HG03060 (cell line): ENCODE data around the gene SELPLG.
"Not testable (repeated sequence)": the region's sequence is repeated elsewhere in the genome, so short reads cannot be mapped to it uniquely, and the experiment has no call there.

ENCODE experiments used
- ATAC-seq: cut with Tn5 transposase; IDR thresholded peaks from one replicate; pipeline ENCODE4 v1.9.1; 2021; ENCODE audit warnings: low read depth, moderate number of reproducible peaks; ENCODE audit not compliant: unreplicated experiment

The SELPLG gene

DNA sequence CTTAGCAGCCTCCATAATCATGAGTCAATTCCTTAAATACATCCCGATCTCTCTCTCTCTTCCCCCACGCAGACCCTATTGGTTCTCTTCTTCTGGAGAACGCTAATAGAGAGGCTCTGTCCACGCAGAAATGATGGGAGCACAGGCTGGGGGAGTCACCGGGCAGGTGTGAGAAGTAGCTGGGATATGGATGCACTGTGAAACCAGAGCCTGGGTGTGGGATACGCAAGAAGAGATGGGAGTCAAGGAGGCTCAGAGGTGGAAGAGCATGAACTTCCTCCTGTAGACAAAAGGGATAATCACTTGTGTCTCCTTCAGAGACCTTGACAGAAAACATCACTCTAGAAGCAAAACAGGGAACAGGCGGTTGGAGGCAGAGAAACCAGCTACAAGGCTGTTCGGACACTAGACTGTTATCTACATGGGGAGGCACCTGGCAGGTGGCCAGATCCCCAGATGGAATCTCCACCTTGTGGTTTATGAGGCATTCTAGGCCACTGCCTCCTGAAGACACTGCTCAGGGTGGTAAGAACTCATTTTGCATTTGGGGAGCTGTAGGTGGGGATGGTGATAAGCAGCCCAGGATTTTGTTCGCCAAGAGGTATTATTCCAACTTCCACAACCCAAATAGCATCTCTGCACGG, 7.2 kb upstream of the SELPLG start:
- ATAC-seq = no peak

DNA sequence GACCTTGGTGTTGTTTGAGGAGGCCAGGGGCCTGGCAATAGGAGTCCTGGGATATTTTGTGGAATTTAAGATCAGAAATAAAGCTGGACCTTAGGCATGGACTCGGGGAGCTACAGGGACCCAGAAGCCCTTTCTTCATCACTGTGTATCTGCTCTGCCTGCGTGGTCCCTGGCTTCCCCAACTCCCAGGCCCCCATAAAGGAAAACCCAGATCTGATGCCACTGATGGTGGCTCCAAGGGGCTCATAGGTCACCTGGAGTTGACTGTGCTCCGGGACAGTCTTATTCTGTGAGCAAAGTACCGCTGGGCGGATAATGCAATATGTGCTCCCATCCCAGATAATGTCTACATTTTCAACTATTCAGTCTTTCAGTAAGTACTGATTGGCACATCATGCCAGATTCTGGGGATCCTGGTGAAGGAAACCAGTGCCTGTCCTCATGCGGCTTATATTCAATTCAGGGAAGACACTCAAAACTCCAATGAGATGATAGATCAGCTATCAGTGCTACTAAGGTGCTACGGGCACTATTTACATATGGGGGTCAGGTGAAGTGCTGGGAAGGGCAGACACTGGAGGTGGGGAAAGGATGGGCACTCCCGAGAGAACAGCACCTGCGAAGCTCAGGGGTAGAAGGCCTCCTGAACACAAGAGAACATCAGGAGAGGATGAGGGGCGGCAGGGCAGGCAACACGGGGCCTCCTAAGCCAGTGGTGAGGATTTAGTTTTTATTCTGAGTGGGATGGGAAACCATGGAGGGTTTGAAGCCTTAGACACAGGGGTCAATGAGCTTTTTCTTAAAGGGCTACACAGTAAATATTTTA, 5.5 kb upstream of the SELPLG start:
- no peak for ATAC-seq

DNA sequence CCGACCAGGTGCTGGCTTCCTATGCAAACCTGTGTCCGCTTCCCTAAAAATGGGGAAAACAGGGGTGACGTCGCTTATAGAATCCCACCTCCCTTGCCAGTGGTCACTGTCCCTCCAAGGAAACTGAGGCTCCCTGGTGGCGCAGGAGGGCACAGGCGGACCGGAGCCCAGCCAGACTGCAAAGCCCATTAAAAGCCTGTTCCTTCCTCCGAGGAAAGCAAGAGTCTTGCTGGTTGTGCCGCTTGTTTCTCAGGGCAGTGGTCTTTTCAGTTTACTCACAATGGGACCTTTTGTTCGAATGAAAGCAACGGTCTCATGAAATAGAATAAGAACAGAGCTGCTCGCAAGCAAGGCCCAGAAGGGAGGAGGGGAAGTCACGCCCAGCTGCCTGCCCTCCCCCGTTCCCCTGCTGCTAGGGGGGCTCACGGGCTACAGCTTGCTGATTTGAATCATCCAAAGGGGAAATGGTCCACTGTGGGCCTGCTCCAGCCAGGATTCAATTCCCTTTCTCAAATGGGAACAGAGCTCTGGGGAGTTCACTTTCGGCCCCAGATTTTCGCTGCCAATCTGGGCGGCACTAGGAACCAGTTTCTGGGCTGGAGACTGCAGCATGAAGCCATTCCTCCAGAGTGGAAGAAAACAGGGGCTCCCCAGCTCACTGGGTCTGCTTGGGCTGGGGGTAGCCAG, 4.6 kb upstream of the SELPLG start:
- no peak for ATAC-seq

DNA sequence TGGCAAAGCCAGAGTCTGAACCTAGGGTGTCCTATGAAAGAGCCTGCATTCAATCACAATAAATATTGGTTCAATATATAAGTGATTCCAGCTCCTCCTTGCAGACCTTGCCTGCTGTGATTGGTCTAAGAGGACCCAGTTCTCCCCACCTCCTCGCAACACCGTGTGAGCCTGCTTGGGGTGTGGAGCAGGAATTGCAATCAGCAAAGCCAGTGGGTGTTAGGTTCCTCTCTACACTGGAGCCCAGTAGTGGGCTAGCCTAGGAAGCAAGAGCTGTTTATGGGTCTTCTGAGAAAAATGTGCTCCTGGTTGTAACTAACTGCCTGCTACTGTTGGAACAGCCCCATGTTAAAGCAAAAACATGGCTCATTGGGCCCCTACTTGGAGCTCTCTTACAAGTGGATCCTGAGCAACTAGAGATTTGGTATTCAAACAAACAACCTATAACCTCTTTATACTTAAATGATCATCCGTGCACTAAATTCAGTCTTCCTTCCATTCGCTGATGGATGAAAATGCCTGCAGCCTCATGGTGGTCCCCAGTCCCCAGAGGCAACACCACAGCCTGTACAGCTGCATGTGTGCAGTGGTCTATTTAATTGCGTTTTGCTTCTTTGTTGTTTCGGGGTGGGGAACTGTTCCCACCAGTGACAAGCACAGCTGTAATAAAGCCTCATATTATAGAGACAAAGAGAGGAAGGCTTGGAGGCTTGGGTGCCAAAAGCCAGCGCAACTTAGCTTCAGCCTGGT, 3.7 kb upstream of the SELPLG start:
- ATAC-seq = no peak

DNA sequence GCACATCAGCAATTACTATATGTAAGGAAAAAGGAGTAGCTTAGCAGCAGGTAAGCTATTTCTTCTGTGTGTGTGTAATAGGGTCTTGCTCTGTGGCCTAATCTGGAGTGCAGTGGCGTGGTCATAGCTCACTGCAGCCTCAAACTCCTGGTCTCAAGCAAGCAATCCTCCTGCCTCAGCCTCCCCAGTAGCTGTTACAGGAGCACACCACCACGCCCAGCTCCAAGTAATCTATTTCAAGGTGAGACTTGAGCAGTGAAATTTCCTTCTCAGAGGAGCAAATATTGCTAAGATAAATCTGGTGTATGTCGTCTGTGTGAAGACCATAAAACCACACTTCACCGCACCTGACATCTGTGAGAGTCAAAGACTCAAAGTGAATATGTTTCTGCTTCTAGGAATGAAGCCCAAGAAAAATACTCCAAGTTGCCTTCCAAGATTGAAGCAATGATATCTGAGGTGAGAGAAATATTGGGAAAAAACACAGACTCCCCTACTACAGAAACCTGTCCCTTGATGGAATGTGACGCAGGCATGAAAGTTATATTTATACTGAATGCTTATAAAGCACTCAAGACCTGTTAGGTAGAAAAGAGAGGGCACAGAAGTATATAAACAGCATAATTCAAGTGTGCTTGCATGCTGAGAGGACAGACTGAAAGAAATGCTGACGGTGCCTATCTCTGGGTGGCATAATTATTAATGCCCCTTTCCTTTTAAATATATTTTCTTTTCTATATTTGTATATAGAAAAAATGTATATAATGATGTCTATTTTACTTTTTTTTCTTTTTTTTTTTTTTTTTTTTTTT, 2.5 kb upstream of the SELPLG start:
- no peak for ATAC-seq

DNA sequence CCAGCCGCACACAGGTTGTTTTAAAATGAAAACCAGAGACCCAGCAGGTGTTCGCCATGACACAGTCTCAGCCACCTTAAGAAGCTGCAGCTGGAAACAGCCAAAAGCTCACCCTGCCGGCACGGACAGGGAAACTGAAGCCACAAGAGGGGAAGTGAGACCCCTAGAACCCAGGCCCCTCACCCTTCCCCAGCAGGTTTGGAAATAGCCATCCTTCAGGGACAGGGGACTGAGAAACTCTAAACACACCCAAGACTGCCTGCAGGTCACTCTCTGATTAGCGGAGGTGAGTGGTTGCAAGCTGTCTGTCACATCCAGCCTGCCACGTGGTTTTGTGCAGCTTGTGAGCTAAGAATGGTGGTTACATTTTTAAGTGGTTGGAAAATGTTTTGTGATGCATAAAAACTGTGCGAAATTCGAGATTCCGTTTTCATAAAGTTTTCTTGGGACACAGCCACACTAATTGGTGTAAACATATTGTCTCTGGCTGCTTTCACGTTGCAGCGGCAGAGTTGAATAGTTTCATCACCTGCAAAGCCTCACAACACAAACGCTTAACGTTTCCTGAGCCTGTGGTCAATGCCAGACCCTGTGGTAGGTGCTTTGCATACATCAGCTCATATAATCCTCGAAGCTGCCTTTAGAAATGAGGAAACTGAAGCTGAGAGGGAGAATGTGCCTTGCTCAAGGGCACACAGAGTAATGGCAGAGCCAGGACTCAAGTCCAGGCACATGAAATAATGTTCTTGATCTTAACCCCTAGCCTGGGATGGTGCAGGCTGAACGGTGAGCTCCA, 1.7 kb upstream of the SELPLG start:
- ATAC-seq = peak; percentile 36

DNA sequence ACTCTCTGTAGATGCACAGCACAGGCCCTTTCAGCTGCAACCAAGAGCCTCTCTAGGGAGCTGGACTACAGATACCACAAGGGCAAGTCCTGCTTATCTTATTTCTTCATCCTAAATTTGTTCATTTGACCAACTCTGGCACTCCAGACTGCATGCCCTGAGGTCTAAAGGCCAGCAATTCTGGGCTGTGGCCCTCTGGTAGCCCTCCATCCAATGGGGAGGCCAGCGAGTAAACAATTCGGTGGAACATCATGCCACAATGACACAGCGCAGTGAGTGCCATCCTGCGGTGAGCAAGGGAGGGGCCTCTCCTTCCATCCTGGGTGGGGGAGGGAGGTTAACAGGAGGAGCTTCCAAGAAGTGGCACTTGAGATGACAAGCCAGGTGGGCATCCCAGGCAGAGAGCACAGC, 652 bp upstream of the SELPLG start:
- no peak for ATAC-seq

DNA sequence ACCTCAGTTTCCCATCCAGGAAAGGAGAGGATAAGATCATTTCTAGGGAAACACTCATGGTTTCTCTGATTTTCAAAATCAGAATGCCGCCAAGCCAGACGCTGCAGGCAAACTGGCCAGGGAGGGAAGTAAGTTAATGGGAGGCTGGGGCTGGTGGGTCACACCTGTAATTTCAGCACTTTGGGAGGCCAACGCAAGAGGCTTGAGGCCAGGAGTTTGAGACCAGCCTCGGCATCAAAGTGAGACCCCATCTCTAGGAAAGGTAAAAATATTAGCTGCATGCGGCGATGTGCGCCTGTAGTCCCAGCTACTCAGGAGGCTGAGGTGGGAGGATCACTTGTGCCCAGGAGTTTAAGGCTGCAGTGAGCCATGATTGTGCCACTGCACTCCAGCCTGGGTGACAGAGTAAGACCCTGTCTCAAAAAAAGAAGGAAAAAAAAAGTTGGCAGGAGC, 587 bp downstream of the SELPLG start:
- ATAC-seq = no peak

DNA sequence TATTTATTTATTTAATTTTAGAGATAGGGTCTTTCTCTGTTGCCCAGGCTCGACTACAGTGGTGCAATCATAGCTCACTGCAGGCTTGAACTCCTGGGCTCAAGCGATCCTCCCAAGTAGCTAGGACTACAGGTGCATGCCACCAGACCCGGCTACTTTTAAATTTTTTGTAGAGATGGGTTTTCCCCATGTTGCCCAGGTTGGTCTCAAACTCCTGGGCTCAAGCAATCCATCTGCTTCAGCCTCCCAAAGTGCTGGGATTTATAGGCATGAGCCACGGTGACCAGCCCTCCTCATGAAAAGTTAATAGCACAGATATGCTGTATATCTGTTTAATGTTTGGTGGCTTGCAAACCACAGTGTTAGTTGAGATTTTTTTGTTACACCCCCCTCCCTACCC, 2.4 kb downstream of the SELPLG start:
- ATAC-seq = not testable (repeated sequence)

DNA sequence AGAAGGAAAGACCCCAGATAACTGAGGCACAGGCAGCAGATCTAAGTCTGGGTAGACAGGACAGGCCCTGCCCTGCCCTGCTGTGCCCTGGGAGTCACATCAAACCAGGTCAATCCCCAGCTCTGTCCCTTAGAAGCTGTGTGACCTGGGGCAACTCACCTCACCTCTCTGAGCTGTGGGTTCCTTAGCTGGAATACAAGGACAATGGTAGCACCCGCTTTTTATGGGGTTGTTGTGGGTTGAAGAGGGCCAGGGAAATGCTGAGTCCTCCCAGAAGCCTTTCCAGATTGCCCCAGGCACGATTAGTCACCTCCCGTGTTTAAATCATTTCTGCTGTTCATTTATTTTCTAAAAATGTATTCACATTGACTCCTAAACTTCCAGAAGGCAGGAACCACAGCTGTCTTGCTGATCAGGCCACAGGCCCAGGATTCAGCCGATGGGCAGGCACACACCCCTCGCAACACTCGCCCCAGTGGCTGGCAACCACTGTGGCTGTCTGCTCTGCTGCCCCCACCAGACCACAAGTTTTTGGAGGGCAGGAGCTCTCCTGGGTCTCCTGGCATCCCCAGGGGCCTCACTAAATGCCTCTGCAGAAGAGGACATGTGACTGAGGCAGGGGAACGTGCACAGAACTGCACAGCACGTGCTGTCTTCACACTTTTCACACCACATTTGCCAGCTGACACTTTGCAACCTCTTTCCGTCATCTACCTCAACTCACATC, 3.0 kb downstream of the SELPLG start:
- ATAC-seq = no peak

DNA sequence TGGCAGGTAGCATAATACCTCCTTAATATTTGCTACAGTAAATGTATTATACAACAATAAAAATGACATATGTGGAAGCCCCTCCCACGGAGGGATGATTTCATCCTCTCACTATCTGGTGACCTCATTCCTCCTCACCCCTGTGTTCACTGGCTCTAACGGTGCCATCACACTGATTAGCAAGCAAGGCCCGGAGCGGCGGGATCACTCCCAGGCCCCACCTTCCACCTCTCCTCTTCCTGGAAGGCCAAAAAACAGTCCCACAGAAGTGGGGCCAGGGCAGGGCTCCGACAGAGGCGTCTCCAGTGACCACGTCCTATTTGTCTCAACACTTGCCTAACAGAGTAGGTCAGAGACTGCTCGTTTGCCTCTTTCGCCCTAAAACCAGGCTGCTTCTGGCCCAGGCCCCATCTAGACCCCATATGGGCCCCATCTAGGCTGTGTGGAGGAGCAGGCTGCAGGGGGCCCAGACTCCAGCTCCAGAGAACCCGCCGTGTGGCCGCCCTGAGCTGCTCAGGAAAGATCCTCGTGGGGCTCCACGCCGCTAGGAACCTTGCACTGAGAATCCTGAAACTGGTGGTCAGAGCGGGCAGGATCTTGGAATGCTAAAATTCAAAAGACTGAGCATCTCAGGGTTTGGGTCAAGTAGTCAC, 3.7 kb downstream of the SELPLG start:
- ATAC-seq = no peak

DNA sequence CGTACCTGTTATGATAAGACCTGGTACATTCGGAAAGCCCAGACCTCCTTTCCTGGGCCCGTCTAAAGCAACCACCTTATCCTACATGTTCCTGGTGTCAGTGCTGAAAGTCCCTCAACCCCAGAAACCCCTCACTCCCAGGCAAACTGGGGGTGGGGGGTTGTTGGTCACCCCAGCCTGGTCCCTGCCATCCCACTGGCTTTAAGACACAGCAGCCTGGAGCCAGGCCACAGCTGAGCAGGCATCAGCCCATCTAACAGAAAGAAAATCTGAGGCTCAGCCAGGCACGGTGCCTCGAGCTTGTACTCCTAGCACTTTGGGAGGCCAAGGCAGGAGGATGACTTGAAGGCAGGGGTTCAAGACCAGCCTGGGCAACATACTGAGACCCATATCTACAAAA, 4.5 kb downstream of the SELPLG start:
- ATAC-seq = no peak

DNA sequence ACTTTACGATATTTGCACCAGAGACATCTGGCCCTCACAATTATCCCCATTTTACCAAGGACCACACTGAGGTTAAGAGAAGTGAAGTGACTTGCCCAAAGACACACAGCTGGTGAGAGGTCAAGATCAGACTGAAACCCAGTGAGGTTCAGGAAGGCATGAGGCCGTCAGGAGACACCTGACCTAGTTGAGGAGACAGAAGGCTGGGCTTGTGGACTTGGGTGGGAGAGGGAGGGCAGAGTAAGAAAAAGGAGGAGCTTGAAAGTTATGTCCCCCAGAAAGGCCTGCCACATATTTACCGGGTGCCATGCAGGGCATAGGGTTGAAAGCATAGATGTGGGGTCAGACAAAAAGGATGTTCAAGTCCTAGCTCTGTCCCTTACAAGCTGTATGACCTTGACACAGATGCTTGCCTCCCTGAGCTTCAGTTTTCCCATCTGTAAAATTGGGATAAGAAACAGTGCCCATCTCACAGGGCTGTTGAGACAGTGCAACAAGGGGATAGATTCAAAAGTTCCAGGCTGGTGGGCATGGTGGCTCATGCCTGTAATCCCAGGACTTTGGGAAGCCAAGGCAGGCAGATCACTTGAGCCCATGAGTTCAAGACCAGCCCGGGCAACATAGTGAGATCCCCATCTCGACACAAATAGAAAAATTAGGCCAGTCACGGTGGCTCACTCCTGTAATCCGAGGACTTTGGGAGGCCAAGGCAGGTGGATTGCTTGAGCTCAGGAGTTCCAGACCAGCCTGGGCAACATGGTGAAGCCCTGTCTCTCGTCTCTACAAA, 6.4 kb downstream of the SELPLG start:
- no peak for ATAC-seq

DNA sequence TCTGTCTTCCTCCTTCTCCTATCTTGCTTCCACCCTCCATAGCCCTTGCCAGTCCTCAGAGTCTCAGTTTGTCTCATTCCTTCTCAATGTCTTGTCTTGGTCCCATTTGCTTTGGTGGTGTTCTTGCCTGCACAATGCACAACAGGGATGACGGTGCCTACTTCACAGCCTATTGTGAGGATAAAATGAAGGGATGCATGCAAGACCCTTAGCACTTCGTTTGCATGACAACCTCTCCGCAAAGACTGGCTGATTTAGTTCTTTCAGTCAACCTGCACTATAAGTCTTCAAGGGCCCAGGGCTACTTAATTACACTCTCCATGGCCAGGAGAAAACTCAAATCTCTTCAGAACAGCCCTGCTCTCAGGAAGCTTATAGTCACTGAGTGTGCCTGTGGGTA, 8.5 kb downstream of the SELPLG start:
- no peak for ATAC-seq

DNA sequence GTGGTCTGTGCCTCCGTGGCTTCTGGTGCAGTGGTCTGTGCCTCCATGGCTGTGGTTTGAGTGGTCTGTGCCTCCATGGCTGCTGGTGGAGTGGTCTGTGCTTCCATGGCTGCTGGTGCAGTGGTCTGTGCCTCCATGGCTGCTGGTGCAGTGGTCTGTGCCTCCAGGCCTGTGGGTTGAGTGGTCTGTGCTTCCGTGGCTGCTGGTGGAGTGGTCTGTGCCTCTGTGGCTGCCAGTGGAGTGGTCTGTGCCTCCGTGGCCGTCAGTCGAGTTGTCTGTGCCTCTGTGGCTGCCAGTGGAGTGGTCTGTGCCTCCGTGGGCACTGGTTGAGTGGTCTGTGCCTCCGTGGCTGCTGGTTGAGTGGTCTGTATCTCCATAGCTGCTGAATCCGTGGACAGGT, 10.1 kb downstream of the SELPLG start:
- ATAC-seq = no peak

DNA sequence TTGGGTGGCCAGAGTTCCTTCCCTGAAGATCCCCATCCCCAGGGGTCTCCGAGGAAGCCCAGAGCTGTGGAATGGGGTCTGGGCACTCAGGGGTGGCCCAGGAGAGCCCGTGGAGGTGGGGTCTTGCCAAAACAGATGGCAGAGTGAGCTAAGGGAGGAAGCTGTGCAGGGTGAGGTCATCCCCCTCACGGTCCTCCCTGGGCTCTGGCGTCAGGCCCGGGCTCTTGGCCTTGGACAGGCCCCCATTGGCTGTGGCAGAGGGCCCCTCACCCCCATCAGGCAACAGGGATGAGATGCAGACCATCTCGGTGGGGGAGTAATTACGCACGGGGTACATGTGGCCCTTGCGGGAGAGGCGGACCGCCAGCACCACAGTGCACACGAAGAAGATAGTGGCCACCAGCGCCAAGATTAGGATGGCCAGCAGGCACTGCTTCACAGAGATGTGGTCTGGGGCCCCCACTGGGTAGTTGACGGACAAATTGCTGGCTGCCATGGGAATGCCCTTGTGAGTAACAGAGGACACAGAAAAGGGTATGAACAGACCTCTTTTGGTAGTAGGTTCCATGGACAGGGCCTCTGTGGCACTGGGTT, 10.7 kb downstream of the SELPLG start:
- ATAC-seq = no peak

DNA sequence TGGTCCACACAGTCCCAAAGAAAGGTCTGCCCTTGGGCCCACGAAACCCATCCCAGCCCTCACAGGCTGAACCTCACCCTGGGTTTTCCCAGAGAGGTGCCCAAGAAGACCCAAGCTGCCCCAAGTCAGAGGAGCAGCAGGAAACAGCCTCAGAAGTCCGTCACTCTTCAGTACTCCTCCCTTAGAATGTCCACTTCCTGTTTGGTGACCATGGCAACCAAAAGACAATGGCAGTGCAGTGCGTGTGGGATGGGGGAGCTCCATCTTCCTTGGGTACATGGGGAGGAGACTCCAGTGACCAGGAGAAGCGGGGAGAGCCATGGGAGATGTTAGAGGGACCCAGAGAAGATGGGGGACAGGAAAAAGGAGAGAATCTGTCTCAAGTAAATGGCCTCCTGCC, 11.3 kb downstream of the SELPLG start:
- no peak for ATAC-seq
